ENCODE data around the gene ZBTB8A.

DNA sequence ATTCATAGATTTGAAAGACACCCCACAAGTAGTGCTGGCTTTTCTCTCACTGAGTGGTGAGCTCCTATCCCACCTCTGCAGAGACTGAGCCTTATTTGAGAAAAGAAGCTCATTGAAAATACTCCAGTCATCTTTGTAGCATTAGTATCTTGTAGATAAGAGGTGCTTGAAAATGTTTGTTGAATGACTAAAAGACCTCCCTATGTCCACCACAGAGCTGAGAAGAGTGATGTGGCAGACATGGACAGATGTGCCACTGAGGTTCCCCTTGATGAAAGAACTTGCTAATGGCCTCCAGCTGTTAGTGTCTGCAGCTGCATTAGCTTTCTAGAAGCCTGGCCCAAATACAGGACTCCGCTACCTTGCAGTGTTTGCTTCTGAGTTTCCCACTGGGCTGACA lies 29.3 kb upstream of the ZBTB8A start:
- TF ChIP-seq, protein P1, sequence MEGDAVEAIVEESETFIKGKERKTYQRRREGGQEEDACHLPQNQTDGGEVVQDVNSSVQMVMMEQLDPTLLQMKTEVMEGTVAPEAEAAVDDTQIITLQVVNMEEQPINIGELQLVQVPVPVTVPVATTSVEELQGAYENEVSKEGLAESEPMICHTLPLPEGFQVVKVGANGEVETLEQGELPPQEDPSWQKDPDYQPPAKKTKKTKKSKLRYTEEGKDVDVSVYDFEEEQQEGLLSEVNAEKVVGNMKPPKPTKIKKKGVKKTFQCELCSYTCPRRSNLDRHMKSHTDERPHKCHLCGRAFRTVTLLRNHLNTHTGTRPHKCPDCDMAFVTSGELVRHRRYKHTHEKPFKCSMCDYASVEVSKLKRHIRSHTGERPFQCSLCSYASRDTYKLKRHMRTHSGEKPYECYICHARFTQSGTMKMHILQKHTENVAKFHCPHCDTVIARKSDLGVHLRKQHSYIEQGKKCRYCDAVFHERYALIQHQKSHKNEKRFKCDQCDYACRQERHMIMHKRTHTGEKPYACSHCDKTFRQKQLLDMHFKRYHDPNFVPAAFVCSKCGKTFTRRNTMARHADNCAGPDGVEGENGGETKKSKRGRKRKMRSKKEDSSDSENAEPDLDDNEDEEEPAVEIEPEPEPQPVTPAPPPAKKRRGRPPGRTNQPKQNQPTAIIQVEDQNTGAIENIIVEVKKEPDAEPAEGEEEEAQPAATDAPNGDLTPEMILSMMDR (IDR thresholded peaks at IDR 0.05) = no peak
- no peak for TF ChIP-seq EZH2 (IDR thresholded peaks at IDR 0.05)

All from neural progenitor cell (in vitro differentiated cells).